DND-41 (cell line): ENCODE data around the gene KLC1.

Experiments used
- CTCF ChIP-seq: IDR thresholded peaks from 2 replicates; pipeline ENCODE4 v1.5.1; 2012; ENCODE audit warnings: borderline replicate concordance, low read length, moderate library complexity, mild to moderate bottlenecking; ENCODE audit not compliant: poor library complexity, severe bottlenecking; ENCODE audit errors: extremely low read depth
- EZH2 ChIP-seq: IDR thresholded peaks from 3 replicates; pipeline ENCODE4 v1.6.1; 2012; ENCODE audit warnings: borderline replicate concordance, low read depth, mild to moderate bottlenecking, moderate library complexity, low read length, inconsistent platforms; ENCODE audit not compliant: severe bottlenecking

GRCh38 chr14:103654619-103655018, 25.6 kb downstream of the KLC1 start:
- no peak for TF ChIP-seq CTCF
- no peak for TF ChIP-seq EZH2
